Renal cortex interstitium (tissue), 11 donors: ENCODE data around the gene SH3RF3. TPM values are rescaled to one million over a fixed set of nuclear protein-coding genes. Genes with fewer than 3 reads are reported as not detected.
A peak's percentile ranks its signal among the peaks of the same experiment; 100 is the strongest.

Source experiments
- DNase-seq, 11 donors: peaks; one replicate each; pipeline ENCODE4 v3.0.0-alpha.2; 2013; ENCODE audit warnings: low read depth in 9 of 11, low spot score in 4 of 11; ENCODE audit errors: extremely low read depth in 1 of 11
- polyA plus RNA-seq, 3 donors: library from polyadenylated mRNA; unstranded; fragments of 120-200 nt; gene quantifications; one replicate each; pipeline ENCODE4 v1.2.1, GENCODE V29; 2013; ENCODE audit not compliant: insufficient read length in 3 of 3

Gene SH3RF3
- polyA plus RNA-seq, 3 donors: 4.2 to 5.8 (median 5.2) TPM

GRCh38 chr2:109493176-109493935, 364.4 kb downstream of the SH3RF3 start:
- DNase-seq: no peak

- DNase-seq: no peak
These were observed 365.3 kb downstream of the SH3RF3 start for GRCh38 chr2:109494351-109494750.

GRCh38 chr2:109497463-109497862, 368.5 kb downstream of the SH3RF3 start:
- DNase-seq: peak in 1 of 11 donors; percentile 32

- DNase-seq: no peak
These were observed 369.2 kb downstream of the SH3RF3 start for GRCh38 chr2:109497911-109498870.

- no peak for DNase-seq
These were observed 369.9 kb downstream of the SH3RF3 start for GRCh38 chr2:109498906-109499305.

- DNase-seq: peak in 1 of 11 donors; percentile 35
These were observed 370.6 kb downstream of the SH3RF3 start for GRCh38 chr2:109499566-109499965.

- DNase-seq: no peak
These were observed 371.9 kb downstream of the SH3RF3 start for GRCh38 chr2:109500910-109501309.

- no peak for DNase-seq
These were observed 372.5 kb downstream of the SH3RF3 start for GRCh38 chr2:109501461-109501860.

GRCh38 chr2:109503191-109503590, 374.2 kb downstream of the SH3RF3 start:
- DNase-seq: no peak

- no peak for DNase-seq
These were observed 378.2 kb downstream of the SH3RF3 start for GRCh38 chr2:109507217-109507616.

GRCh38 chr2:109507828-109508227, 378.8 kb downstream of the SH3RF3 start:
- no peak for DNase-seq

- DNase-seq: no peak
These were observed 379.6 kb downstream of the SH3RF3 start for GRCh38 chr2:109508556-109508955.

- peak in 5 of 11 donors; percentile 59 to 74 (median 69) for DNase-seq
These were observed 381.4 kb downstream of the SH3RF3 start for GRCh38 chr2:109510136-109511028.

- no peak for DNase-seq
These were observed 382.2 kb downstream of the SH3RF3 start for GRCh38 chr2:109511168-109511567.

- no peak for DNase-seq
These were observed 383.1 kb downstream of the SH3RF3 start for GRCh38 chr2:109512076-109512475.

- DNase-seq: no peak
These were observed 384.2 kb downstream of the SH3RF3 start for GRCh38 chr2:109513230-109513629.

GRCh38 chr2:109513749-109514588, 385.0 kb downstream of the SH3RF3 start:
- DNase-seq: peak in 1 of 11 donors; percentile 56

GRCh38 chr2:109514857-109515256, 385.9 kb downstream of the SH3RF3 start:
- DNase-seq: no peak
